HepG2 (cell line): Measurements from ENCODE around the gene TRAIP. TPM values are rescaled to one million over a fixed set of nuclear protein-coding genes. Genes with fewer than 3 reads are reported as not detected.
A peak's percentile ranks its signal among the peaks of the same experiment; 100 is the strongest.

Experiments used
- CREM ChIP-seq, 2 experiments: sonication (generic) in 1 of 2; formaldehyde crosslinking in 1 of 2; IDR thresholded peaks; 2 replicates each; pipeline versions ENCODE4 v1.4.0 to v1.6.1; 2016 to 2020; ENCODE audit warnings: antibody characterized with exemption in 1 of 2, mild to moderate bottlenecking in 1 of 2, missing genetic modification reagents in 1 of 2
- GFI1 ChIP-seq: sonication (generic); formaldehyde crosslinking; IDR thresholded peaks from 2 replicates; pipeline ENCODE4 v1.5.0; 2020; ENCODE audit warnings: missing genetic modification reagents, mild to moderate bottlenecking, borderline replicate concordance
- HDAC1 ChIP-seq: sonication (generic); formaldehyde crosslinking; IDR thresholded peaks from 2 replicates; pipeline ENCODE4 v1.5.1; 2020; ENCODE audit warnings: mild to moderate bottlenecking, missing genetic modification reagents
- HES4 ChIP-seq: sonication (generic); formaldehyde crosslinking; IDR thresholded peaks from 2 replicates; pipeline ENCODE4 v1.9.0; 2021; ENCODE audit warnings: mild to moderate bottlenecking, missing genetic modification reagents, borderline replicate concordance
- HINFP ChIP-seq: sonication (generic); formaldehyde crosslinking; IDR thresholded peaks from 2 replicates; pipeline ENCODE4 v1.4.0; 2020; ENCODE audit warnings: low read depth, mild to moderate bottlenecking, missing genetic modification reagents
- KLF11 ChIP-seq: IDR thresholded peaks from 2 replicates; pipeline ENCODE4 v1.6.1; 2016; ENCODE audit warnings: missing compliant biosample characterization
- MYNN ChIP-seq: sonication (generic); formaldehyde crosslinking; IDR thresholded peaks from 2 replicates; pipeline ENCODE4 v1.4.0; 2020; ENCODE audit warnings: mild to moderate bottlenecking, low read depth, missing genetic modification reagents
- NONO ChIP-seq, 2 experiments: fragments of 450-650 bp in 1 of 2; sonication (generic) in 1 of 2; formaldehyde crosslinking in 1 of 2; IDR thresholded peaks in 1 of 2; conservative IDR thresholded peaks in 1 of 2; 2 replicates each; pipeline versions ENCODE4 v1.6.1 to v1.8.0; 2017 to 2022; ENCODE audit warnings: mild to moderate bottlenecking in 1 of 2, missing genetic modification reagents in 1 of 2, moderate library complexity in 1 of 2
- SKI ChIP-seq: fragments of 450-650 bp; IDR thresholded peaks from one replicate; pipeline ENCODE4 v1.6.1; 2018; ENCODE audit warnings: mild to moderate bottlenecking; ENCODE audit not compliant: partially characterized antibody
- SOX5 ChIP-seq: IDR thresholded peaks from 2 replicates; pipeline ENCODE4 v1.6.1; 2016; ENCODE audit warnings: borderline replicate concordance
- SP4 ChIP-seq: sonication (generic); formaldehyde crosslinking; IDR thresholded peaks from 2 replicates; pipeline ENCODE4 v1.8.1; 2023; ENCODE audit warnings: mild to moderate bottlenecking, missing genetic modification reagents
- STAT5B ChIP-seq: sonication (generic); formaldehyde crosslinking; IDR thresholded peaks from 2 replicates; pipeline ENCODE4 v1.4.0; 2020; ENCODE audit warnings: missing genetic modification reagents
- TCF12 ChIP-seq, 2 experiments: fragments of 450-650 bp in 1 of 2; sonication (generic) in 1 of 2; formaldehyde crosslinking in 1 of 2; IDR thresholded peaks; 2 replicates each; pipeline versions ENCODE4 v1.6.1 to v1.8.0; 2017 to 2022; ENCODE audit warnings: antibody characterized with exemption in 1 of 2, mild to moderate bottlenecking in 1 of 2, missing genetic modification reagents in 1 of 2, moderate library complexity in 1 of 2
- YEATS2 ChIP-seq: sonication (generic); formaldehyde crosslinking; IDR thresholded peaks from 2 replicates; pipeline ENCODE4 v1.4.0; 2020; ENCODE audit warnings: missing genetic modification reagents, borderline replicate concordance
- ZBTB20 ChIP-seq: sonication (generic); formaldehyde crosslinking; IDR thresholded peaks from 2 replicates; pipeline ENCODE4 v1.8.1; 2023; ENCODE audit warnings: missing genetic modification reagents, low read depth, mild to moderate bottlenecking, borderline replicate concordance
- ZNF256 ChIP-seq: sonication (generic); formaldehyde crosslinking; conservative IDR thresholded peaks from 2 replicates; pipeline ENCODE4 v1.4.0; 2020; ENCODE audit warnings: missing genetic modification reagents
- ZNF496 ChIP-seq: sonication (generic); formaldehyde crosslinking; IDR thresholded peaks from 2 replicates; pipeline ENCODE4 v1.8.1; 2023; ENCODE audit warnings: mild to moderate bottlenecking, moderate library complexity, missing genetic modification reagents; ENCODE audit not compliant: insufficient replicate concordance
- ZNF83 ChIP-seq: sonication (generic); formaldehyde crosslinking; IDR thresholded peaks from 2 replicates; pipeline ENCODE4 v1.4.0; 2020; ENCODE audit warnings: missing genetic modification reagents, mild to moderate bottlenecking, borderline replicate concordance
- ZSCAN9 ChIP-seq: IDR thresholded peaks from 2 replicates; pipeline ENCODE4 v1.6.1; 2016; ENCODE audit warnings: borderline replicate concordance
- polyA plus RNA-seq, 8 experiments: library from polyadenylated mRNA; depleted of rRNA in 3 of 8; stranded (reverse) in 7 of 8; unstranded in 1 of 8; fragments of >200 nt; fragmentation: Illumina TruSeq in 4 of 8; extraction: Trizol in 4 of 8; gene quantifications; 2 replicates each; pipeline versions ENCODE4 v1.2.1 to v1.2.3, GENCODE V29; 2011 to 2016; ENCODE audit warnings: low read depth in 4 of 8, missing spikeins in 1 of 8, mixed read lengths in 1 of 8; ENCODE audit not compliant: insufficient read depth in 1 of 8
- total RNA-seq, 5 experiments: library from RNA; depleted of rRNA; stranded (reverse); fragments of >200 nt; fragmentation: Illumina TruSeq; extraction: Trizol; gene quantifications; 2 replicates each; pipeline ENCODE4 v1.2.3, GENCODE V29; 2016; ENCODE audit warnings: low read depth in 1 of 5
- TF ChIP-seq, protein P1 (sequence below): sonication (generic); formaldehyde crosslinking; IDR thresholded peaks from 2 replicates; pipeline ENCODE4 v1.8.1; 2023; ENCODE audit warnings: mild to moderate bottlenecking, missing genetic modification reagents
- TF ChIP-seq, protein P2 (sequence below): sonication (generic); formaldehyde crosslinking; IDR thresholded peaks from 2 replicates; pipeline ENCODE4 v1.4.0; 2020; ENCODE audit warnings: mild to moderate bottlenecking, missing genetic modification reagents

Gene TRAIP
- total and polyA plus RNA-seq, 2 of the 13 experiments (the other 11 are each of a cell fraction or from before 2014, with no cell fraction given) = 13.9 to 23.9 TPM

- peak; percentile 92 for TF ChIP-seq HES4 (CRISPR knock-in tag)
- TF ChIP-seq MYNN = 0 out of 2 replicates have a peak, but pooled peaks have one; percentile 31
- TF ChIP-seq STAT5B = 0 out of 2 replicates have a peak, but pooled peaks have one; percentile 50
- no peak for TF ChIP-seq NONO (IDR thresholded peaks at IDR 0.05)
- peak; percentile 89 for TF ChIP-seq NONO (CRISPR knock-in tag; conservative IDR thresholded peaks at IDR 0.05)
- no peak for TF ChIP-seq TCF12 (IDR thresholded peaks at IDR 0.05)
- no peak for TF ChIP-seq TCF12 (CRISPR knock-in tag; IDR thresholded peaks at IDR 0.05)
- TF ChIP-seq, protein P1, sequence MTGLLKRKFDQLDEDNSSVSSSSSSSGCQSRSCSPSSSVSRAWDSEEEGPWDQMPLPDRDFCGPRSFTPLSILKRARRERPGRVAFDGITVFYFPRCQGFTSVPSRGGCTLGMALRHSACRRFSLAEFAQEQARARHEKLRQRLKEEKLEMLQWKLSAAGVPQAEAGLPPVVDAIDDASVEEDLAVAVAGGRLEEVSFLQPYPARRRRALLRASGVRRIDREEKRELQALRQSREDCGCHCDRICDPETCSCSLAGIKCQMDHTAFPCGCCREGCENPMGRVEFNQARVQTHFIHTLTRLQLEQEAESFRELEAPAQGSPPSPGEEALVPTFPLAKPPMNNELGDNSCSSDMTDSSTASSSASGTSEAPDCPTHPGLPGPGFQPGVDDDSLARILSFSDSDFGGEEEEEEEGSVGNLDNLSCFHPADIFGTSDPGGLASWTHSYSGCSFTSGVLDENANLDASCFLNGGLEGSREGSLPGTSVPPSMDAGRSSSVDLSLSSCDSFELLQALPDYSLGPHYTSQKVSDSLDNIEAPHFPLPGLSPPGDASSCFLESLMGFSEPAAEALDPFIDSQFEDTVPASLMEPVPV (CRISPR knock-in tag) = peak; percentile 58; the same call in 1 of the 2 replicates
- 0 out of 2 replicates have a peak, but pooled peaks have one; percentile 2 for TF ChIP-seq ZBTB20 (CRISPR knock-in tag)
- TF ChIP-seq SKI = no peak
- 0 out of 2 replicates have a peak, but pooled peaks have one; percentile 47 for TF ChIP-seq HINFP (CRISPR knock-in tag)
- peak; percentile 73; the same call in 1 of the 2 replicates for TF ChIP-seq ZSCAN9 (CRISPR knock-in tag)
- 0 out of 2 replicates have a peak, but pooled peaks have one; percentile 13 for TF ChIP-seq ZNF256 (CRISPR knock-in tag)
- 0 out of 2 replicates have a peak, but pooled peaks have one; percentile 49 for TF ChIP-seq SP4
- TF ChIP-seq, protein P2, sequence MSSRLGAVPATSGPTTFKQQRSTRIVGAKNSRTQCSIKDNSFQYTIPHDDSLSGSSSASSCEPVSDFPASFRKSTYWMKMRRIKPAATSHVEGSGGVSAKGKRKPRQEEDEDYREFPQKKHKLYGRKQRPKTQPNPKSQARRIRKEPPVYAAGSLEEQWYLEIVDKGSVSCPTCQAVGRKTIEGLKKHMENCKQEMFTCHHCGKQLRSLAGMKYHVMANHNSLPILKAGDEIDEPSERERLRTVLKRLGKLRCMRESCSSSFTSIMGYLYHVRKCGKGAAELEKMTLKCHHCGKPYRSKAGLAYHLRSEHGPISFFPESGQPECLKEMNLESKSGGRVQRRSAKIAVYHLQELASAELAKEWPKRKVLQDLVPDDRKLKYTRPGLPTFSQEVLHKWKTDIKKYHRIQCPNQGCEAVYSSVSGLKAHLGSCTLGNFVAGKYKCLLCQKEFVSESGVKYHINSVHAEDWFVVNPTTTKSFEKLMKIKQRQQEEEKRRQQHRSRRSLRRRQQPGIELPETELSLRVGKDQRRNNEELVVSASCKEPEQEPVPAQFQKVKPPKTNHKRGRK (CRISPR knock-in tag) = no peak
- 0 out of 2 replicates have a peak, but pooled peaks have one; percentile 17 for TF ChIP-seq KLF11 (CRISPR knock-in tag)
- TF ChIP-seq HDAC1 = peak; percentile 64
- peak; percentile 47; the same call in 1 of the 2 replicates for TF ChIP-seq YEATS2 (CRISPR knock-in tag)
- no peak for TF ChIP-seq ZNF83
- 0 out of 2 replicates have a peak, but pooled peaks have one; percentile 28 for TF ChIP-seq SOX5 (CRISPR knock-in tag)
- peak; percentile 82 for TF ChIP-seq CREM (IDR thresholded peaks at IDR 0.05)
- no peak for TF ChIP-seq CREM (CRISPR knock-in tag; IDR thresholded peaks at IDR 0.05)
- TF ChIP-seq ZNF496 (CRISPR knock-in tag) = no peak
- no peak; the same call in 1 of the 2 replicates for TF ChIP-seq GFI1
Observed at GRCh38 chr3:49786357-49787181, 69.8 kb downstream of the TRAIP start, which contains the start of gene IP6K1 (continued).
